Natural killer cell (primary cell): Measurements from ENCODE around the gene TBXA2R. TPM values are rescaled to one million over a fixed set of nuclear protein-coding genes. Genes with fewer than 3 reads are reported as not detected.

Experiments used
- ATAC-seq, 3 donors: fragments of 150-1000 bp in 2 of 3; fragments of 200-7000 bp in 1 of 3; cut with Tn5 transposase; 1 replicate in 1 of 3; 2 replicates in 2 of 3; pipeline ENCODE4 v1.10.0; 2021; ENCODE audit warnings: mild to moderate bottlenecking in 2 of 3, moderate library complexity in 2 of 3
- DNase-seq, 2 donors: peaks; one replicate each; pipeline versions ENCODE4 v3.0.0 to v3.0.0-alpha.2; 2013 to 2021; ENCODE audit warnings: mixed read lengths in 1 of 2
- H3K27ac ChIP-seq: one replicate; pipeline ENCODE4 v1.5.1; 2013; ENCODE audit warnings: mild to moderate bottlenecking, low read length
- H3K27me3 ChIP-seq: one replicate; pipeline ENCODE4 v1.6.1; 2013; ENCODE audit warnings: low read length; ENCODE audit not compliant: control insufficient read depth, insufficient read depth
- H3K36me3 ChIP-seq: one replicate; pipeline ENCODE4 v1.6.1; 2013; ENCODE audit warnings: low read length; ENCODE audit not compliant: control insufficient read depth, insufficient read depth
- H3K4me1 ChIP-seq: one replicate; pipeline ENCODE4 v1.6.1; 2013; ENCODE audit warnings: low read length; ENCODE audit not compliant: control insufficient read depth, insufficient read depth
- H3K4me3 ChIP-seq: one replicate; pipeline ENCODE4 v1.5.1; 2013; ENCODE audit warnings: low read length
- H3K9me3 ChIP-seq: one replicate; pipeline ENCODE4 v1.6.1; 2013; ENCODE audit warnings: low read length; ENCODE audit not compliant: control insufficient read depth, insufficient read depth
- H3K27ac Mint-ChIP-seq, 2 donors: one replicate each; pipeline ENCODE4 v1.8.0; 2022; ENCODE audit warnings: mild to moderate bottlenecking in 2 of 2, mixed read lengths in 2 of 2, moderate library complexity in 1 of 2
- H3K27me3 Mint-ChIP-seq, 2 donors: one replicate each; pipeline ENCODE4 v1.8.0; 2022; ENCODE audit warnings: low read depth in 2 of 2, mixed read lengths in 2 of 2
- H3K36me3 Mint-ChIP-seq: one replicate; pipeline ENCODE4 v1.8.0; 2022; ENCODE audit warnings: mixed read lengths
- H3K4me1 Mint-ChIP-seq, 2 donors: one replicate each; pipeline ENCODE4 v1.8.0; 2022; ENCODE audit warnings: mixed read lengths in 2 of 2
- H3K4me3 Mint-ChIP-seq: one replicate; pipeline ENCODE4 v1.8.0; 2022; ENCODE audit warnings: mild to moderate bottlenecking, moderate library complexity, mixed read lengths
- H3K9me3 Mint-ChIP-seq, 2 donors: one replicate each; pipeline ENCODE4 v1.8.0; 2022; ENCODE audit warnings: mixed read lengths in 2 of 2
- CTCF ChIP-seq: fragments of 200-600 bp; IDR thresholded peaks from one replicate; pipeline ENCODE4 v1.8.0; 2022; ENCODE audit warnings: antibody characterized with exemption
- WGBS: methylation state at CpG from one replicate; pipeline ENCODE4 v1.1.7; 2013; ENCODE audit warnings: missing lambda C conversion rate; ENCODE audit not compliant: insufficient coverage; 5-methylcytosine and 5-hydroxymethylcytosine counted together
- intact Hi-C: fragments of 100-400 bp; cut with micrococcal nuclease; formaldehyde crosslinking; loops from one replicate; pipeline ENCODE4 v1.14.2; 2022
- total RNA-seq, 4 donors: library from RNA; stranded (reverse); fragments of 120-200 nt in 1 of 4; gene quantifications; one replicate each; pipeline versions ENCODE4 v1.2.3 to v1.2.4, GENCODE V29; 2013 to 2022

The TBXA2R gene
- total RNA-seq, 3 donors from 2014 or later (not counting 1 experiment from before 2014, with no cell fraction given): 1.4 to 2.1 (median 2.1) TPM

GRCh38 chr19:3638208-3639193, 31.8 kb upstream of the TBXA2R start:
- intact Hi-C loops: no loop called here
- DNase-seq (no peak), ATAC-seq (no peak)
- H3K9me3 Mint-ChIP-seq: no peaks in the 10 kb centered on the region
- no peaks in the 10 kb centered on the region for H3K36me3 Mint-ChIP-seq
- peaks cover 0 to 6% of the 10 kb centered on the region in 2 donors for H3K4me1 Mint-ChIP-seq
- TF ChIP-seq CTCF: no peak
- H3K4me3 Mint-ChIP-seq: no peak overlapping the region
- 94% methylated on average over 55 of the region's 55 CpGs for WGBS
- Histone ChIP-seq H3K4me1 (no peaks in the 10 kb centered on the region), H3K36me3 (peaks cover 16% of the 10 kb centered on the region), H3K9me3 (no peaks in the 10 kb centered on the region), H3K27me3 (no peaks in the 10 kb centered on the region), H3K27ac (no peak overlapping the region), H3K4me3 (no peak overlapping the region)
- no peak overlapping the region for H3K27ac Mint-ChIP-seq
- no peaks in the 10 kb centered on the region for H3K27me3 Mint-ChIP-seq

GRCh38 chr19:3637621-3638020, 30.9 kb upstream of the TBXA2R start:
- peaks cover 16% of the 10 kb centered on the region for H3K36me3 ChIP-seq
- H3K36me3 Mint-ChIP-seq: no peaks in the 10 kb centered on the region

GRCh38 chr19:3636962-3637361, 30.3 kb upstream of the TBXA2R start:
- ATAC-seq: no peak
- no peaks in the 10 kb centered on the region for H3K36me3 Mint-ChIP-seq
- WGBS: 93% methylated on average over 20 of the region's 20 CpGs

More at GRCh38 chr19:3637621-3638020, 30.9 kb upstream of the TBXA2R start:
- intact Hi-C loops: no loop called here
- Histone ChIP-seq H3K27ac (no peak overlapping the region), H3K4me1 (no peaks in the 10 kb centered on the region), H3K27me3 (no peaks in the 10 kb centered on the region), H3K9me3 (no peaks in the 10 kb centered on the region), H3K4me3 (no peak overlapping the region)
- TF ChIP-seq CTCF: no peak
- Mint-ChIP-seq H3K27me3 (no peaks in the 10 kb centered on the region), H3K4me3 (no peak overlapping the region), H3K27ac (no peak overlapping the region), H3K4me1 (peaks cover 0 to 6% of the 10 kb centered on the region in 2 donors), H3K9me3 (no peaks in the 10 kb centered on the region)
- 97% methylated on average over 23 of the region's 23 CpGs for WGBS
- ATAC-seq (no peak), DNase-seq (no peak)

More at GRCh38 chr19:3636962-3637361, 30.3 kb upstream of the TBXA2R start:
- no peak for DNase-seq
- no peak for TF ChIP-seq CTCF
- H3K27me3 ChIP-seq: no peaks in the 10 kb centered on the region
- intact Hi-C loops: no loop called here
- no peaks in the 10 kb centered on the region for H3K9me3 ChIP-seq
- H3K4me3 Mint-ChIP-seq: no peak overlapping the region
- peaks cover 18% of the 10 kb centered on the region for H3K36me3 ChIP-seq
- no peak overlapping the region for H3K27ac Mint-ChIP-seq
- no peaks in the 10 kb centered on the region for H3K4me1 ChIP-seq
- H3K9me3 Mint-ChIP-seq: no peaks in the 10 kb centered on the region
- no peaks in the 10 kb centered on the region for H3K27me3 Mint-ChIP-seq
- H3K27ac ChIP-seq: no peak overlapping the region
- no peak overlapping the region for H3K4me3 ChIP-seq
- H3K4me1 Mint-ChIP-seq: peaks cover 0 to 6% of the 10 kb centered on the region in 2 donors
